Activated CD4-positive, alpha-beta T cell treated with anti-CD3 and anti-CD28 coated beads, Interleukin-2, Interleukin-4, amounts not matched to agents 100 ng/mL and 50 ng/mL, durations not matched to agents 16 hours and 8 hours (primary cell): ENCODE data around the gene RNF13.

ENCODE experiments used
- DNase-seq: peaks from one replicate; pipeline ENCODE4 v3.0.0-alpha.2; 2020; ENCODE audit warnings: low spot score

The RNF13 gene

DNA sequence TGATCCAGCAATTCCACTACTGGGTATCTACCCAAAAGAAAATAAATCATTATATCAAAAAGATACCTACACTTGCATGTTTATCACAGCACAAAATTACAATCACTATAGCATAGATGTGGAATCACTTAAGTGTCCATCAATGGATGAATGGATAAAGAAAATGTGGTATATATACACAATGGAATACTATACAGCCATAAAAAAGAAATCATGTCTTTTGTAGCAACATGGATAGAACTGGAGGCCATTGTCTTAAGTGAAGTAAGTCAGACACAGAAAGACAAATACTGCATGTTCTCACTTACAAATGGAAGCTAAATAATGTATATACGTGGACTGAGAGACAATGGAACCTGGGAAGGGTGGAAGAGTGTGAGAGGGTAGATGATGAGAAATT is 185.9 kb downstream of the RNF13 start:
- DNase-seq, result no peak

- no peak for DNase-seq
Observed at GRCh38 chr3:149999421-149999820, 186.4 kb downstream of the RNF13 start.

- DNase-seq, result no peak
Observed at GRCh38 chr3:150000641-150001040, 187.6 kb downstream of the RNF13 start.

DNA sequence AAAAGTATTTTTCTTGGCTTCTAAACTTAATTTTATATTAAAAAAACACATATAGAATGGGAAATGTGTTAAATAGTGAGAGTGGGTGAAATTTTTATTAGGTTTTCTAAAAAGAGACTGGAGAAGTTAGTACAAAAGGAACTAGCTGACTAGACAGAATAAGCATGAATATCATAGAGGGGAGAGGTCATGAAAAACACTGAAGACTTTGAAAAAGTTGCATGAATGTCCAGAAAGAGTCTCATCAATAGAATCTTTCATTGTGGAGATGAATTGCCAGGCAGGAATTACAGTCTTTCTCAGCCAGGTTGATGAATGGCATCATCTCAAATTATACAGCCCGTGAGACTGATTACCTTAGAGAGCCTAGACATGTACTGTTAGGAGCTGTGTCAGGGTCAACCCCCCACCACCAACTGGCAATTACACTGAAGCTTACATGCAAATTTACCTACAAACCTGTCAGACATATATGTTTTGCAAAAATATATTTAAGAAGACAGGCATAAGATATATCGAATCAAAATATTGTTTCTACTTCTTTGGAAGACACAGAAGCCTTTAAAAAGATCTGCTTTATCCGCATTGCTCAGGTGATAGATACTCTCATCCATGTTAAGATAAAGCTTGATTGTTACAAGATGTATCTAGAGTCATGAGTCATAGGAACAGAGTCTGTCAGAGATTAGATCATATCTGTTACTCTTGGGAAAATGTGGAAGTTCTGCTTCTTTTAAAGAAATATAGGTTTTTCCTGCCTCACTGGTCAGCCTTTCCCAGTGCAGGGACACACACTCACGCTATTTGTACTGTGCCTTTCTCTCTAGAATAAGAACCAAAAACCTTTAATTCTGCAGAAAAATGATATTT is 192.5 kb downstream of the RNF13 start:
- no peak for DNase-seq

DNA sequence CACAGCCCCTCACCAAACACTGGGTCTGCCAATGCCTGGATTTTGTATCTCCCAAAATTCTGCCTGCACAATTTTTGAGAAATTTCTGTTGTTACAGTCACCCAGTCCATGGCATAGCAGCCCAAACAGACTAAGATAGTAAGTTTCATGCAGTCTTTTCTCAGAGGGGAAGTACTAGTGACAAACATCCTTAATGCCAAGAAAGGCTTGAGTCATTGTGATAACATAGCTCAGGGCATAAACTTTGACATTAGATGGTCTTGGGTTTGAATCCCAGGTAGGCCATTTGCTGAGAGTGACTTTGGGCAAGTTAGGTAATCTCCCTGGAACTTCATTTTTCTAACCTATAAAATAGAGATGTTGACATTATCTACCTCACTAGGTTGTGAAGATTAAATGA is 193.8 kb downstream of the RNF13 start:
- no peak for DNase-seq
